Ascending aorta (tissue), 2 donors: ENCODE data around the gene B4GALNT4. TPM values are rescaled to one million over a fixed set of nuclear protein-coding genes. Genes with fewer than 3 reads are reported as not detected.
"Not testable (repeated sequence)": the region's sequence is repeated elsewhere in the genome, so short reads cannot be mapped to it uniquely, and the experiment has no call there.

Experiments
- DNase-seq, 2 donors: peaks; one replicate each; pipeline ENCODE4 v3.0.0-alpha.2; 2019; ENCODE audit warnings: low spot score in 2 of 2
- H3K27ac ChIP-seq, 2 donors: fragments of 200-600 bp; sonication (generic); one replicate each; pipeline ENCODE4 v1.5.1; 2016 to 2017; ENCODE audit warnings: mild to moderate bottlenecking in 1 of 2
- H3K27me3 ChIP-seq: fragments of 200-600 bp; sonication (generic); one replicate; pipeline ENCODE4 v1.5.1; 2017
- H3K36me3 ChIP-seq, 2 donors: fragments of 200-600 bp; sonication (generic); one replicate each; pipeline ENCODE4 v1.5.1; 2016
- H3K4me1 ChIP-seq, 2 donors: fragments of 200-600 bp; sonication (generic); one replicate each; pipeline ENCODE4 v1.5.1; 2016 to 2017; ENCODE audit warnings: mild to moderate bottlenecking in 1 of 2
- H3K4me3 ChIP-seq, 2 donors: fragments of 200-600 bp; sonication (generic); one replicate each; pipeline ENCODE4 v1.5.1; 2016 to 2017; ENCODE audit warnings: mild to moderate bottlenecking in 1 of 2
- H3K9me3 ChIP-seq, 2 donors: fragments of 200-600 bp; sonication (generic); one replicate each; pipeline ENCODE4 v1.5.1; 2016
- CTCF ChIP-seq, 3 experiments: fragments of 200-600 bp in 2 of 3; fragments of 450-650 bp in 1 of 3; sonication (generic) in 2 of 3; IDR thresholded peaks; one replicate each; pipeline ENCODE4 v1.5.1; 2016 to 2019; ENCODE audit warnings: antibody characterized with exemption in 3 of 3, mild to moderate bottlenecking in 1 of 3, moderate library complexity in 1 of 3
- intact Hi-C: fragments of 100-400 bp; cut with DNase I; formaldehyde crosslinking; loops from one replicate; pipeline ENCODE4 v1.15.1; 2023
- total RNA-seq: library from RNA; depleted of rRNA; stranded (reverse); fragments of >200 nt; gene quantifications from one replicate; pipeline ENCODE4 v1.1.0, GENCODE V29; 2016

B4GALNT4 gene
- not detected for total RNA-seq

GRCh38 chr11:369336-370018 is at the start of gene B4GALNT4:
TSS of gene B4GALNT4 (plus strand) at chr11:369499. CDS start at chr11:369804, 305 bp downstream.
- peaks cover 0 to 5% of the 10 kb centered on the region in 2 donors for H3K4me1 ChIP-seq
- TF ChIP-seq CTCF (IDR thresholded peaks at IDR 0.05) = no peak
- H3K36me3 ChIP-seq = no peaks in the 10 kb centered on the region
- H3K27ac ChIP-seq = no peak within 1 kb of the TSS
- intact Hi-C loops = no loop called here
- H3K4me3 ChIP-seq = peak within 1 kb of the TSS in 1 of 2 donors; percentile 43
- peaks cover 18% of the 10 kb centered on the region for H3K27me3 ChIP-seq
- no peaks in the 10 kb centered on the region for H3K9me3 ChIP-seq
- DNase-seq = no peak

- not testable (repeated sequence) for H3K27me3 ChIP-seq, H3K36me3 ChIP-seq, H3K4me1 ChIP-seq, DNase-seq, H3K9me3 ChIP-seq
- peak overlapping the region; percentile 92 to 94 for H3K27ac ChIP-seq
- peak overlapping the region; percentile 56 to 83 for H3K4me3 ChIP-seq
- intact Hi-C loops = loop anchor here (1.0 kb wide), 1 partner anchor 35 kb away; no protein-coding TSS in a partner anchor
Observed at GRCh38 chr11:319888-320273, 49.4 kb upstream of the B4GALNT4 start.

GRCh38 chr11:324156-324555 is 45.1 kb upstream of the B4GALNT4 start:
- peaks cover 9 to 26% of the 10 kb centered on the region in 2 donors for H3K4me1 ChIP-seq
- H3K36me3 ChIP-seq = no peaks in the 10 kb centered on the region
- H3K4me3 ChIP-seq = no peak overlapping the region
- no peaks in the 10 kb centered on the region for H3K27me3 ChIP-seq
- H3K27ac ChIP-seq = peak overlapping the region; percentile 76 to 88
- DNase-seq = no peak
- intact Hi-C loops = loop anchor here (1.0 kb wide), 1 partner anchor 31 kb away; no protein-coding TSS in a partner anchor
- no peak for TF ChIP-seq CTCF (IDR thresholded peaks at IDR 0.05)
- no peaks in the 10 kb centered on the region for H3K9me3 ChIP-seq

GRCh38 chr11:324593-325517 is 44.4 kb upstream of the B4GALNT4 start:
- not testable (repeated sequence) for H3K36me3 ChIP-seq, H3K27me3 ChIP-seq, H3K9me3 ChIP-seq, H3K4me3 ChIP-seq
- Histone ChIP-seq H3K27ac (peak overlapping the region; percentile 76 to 88), H3K4me1 (peaks cover 9 to 26% of the 10 kb centered on the region in 2 donors)
- intact Hi-C loops = loop anchor here (1.0 kb wide), 1 partner anchor 30 kb away; no protein-coding TSS in a partner anchor
- peak in 1 of 2 donors; percentile 84 for DNase-seq

- intact Hi-C loops = no loop called here
- Histone ChIP-seq H3K4me3 (no peak overlapping the region), H3K9me3 (no peaks in the 10 kb centered on the region), H3K27me3 (no peaks in the 10 kb centered on the region), H3K27ac (peak overlapping the region; percentile 76 to 88), H3K36me3 (no peaks in the 10 kb centered on the region), H3K4me1 (peaks cover 9 to 26% of the 10 kb centered on the region in 2 donors)
- no peak for TF ChIP-seq CTCF (IDR thresholded peaks at IDR 0.05)
- DNase-seq = peak in 1 of 2 donors; percentile 64
Observed at GRCh38 chr11:325796-326591, 43.3 kb upstream of the B4GALNT4 start.

GRCh38 chr11:326592-326841 is 42.8 kb upstream of the B4GALNT4 start:
- DNase-seq = no peak
- Histone ChIP-seq H3K4me3 (no peak overlapping the region), H3K27me3 (no peaks in the 10 kb centered on the region), H3K4me1 (peaks cover 9 to 26% of the 10 kb centered on the region in 2 donors), H3K36me3 (no peaks in the 10 kb centered on the region), H3K9me3 (no peaks in the 10 kb centered on the region), H3K27ac (peak overlapping the region; percentile 76 to 88)
- TF ChIP-seq CTCF (IDR thresholded peaks at IDR 0.05) = no peak
- intact Hi-C loops = no loop called here
